Measurements from ENCODE around the gene PEAR1. TPM values are rescaled to one million over a fixed set of nuclear protein-coding genes. Genes with fewer than 3 reads are reported as not detected.

The PEAR1 gene
- total RNA-seq, 1 donor from 2014 or later = 39.8 TPM

DNA sequence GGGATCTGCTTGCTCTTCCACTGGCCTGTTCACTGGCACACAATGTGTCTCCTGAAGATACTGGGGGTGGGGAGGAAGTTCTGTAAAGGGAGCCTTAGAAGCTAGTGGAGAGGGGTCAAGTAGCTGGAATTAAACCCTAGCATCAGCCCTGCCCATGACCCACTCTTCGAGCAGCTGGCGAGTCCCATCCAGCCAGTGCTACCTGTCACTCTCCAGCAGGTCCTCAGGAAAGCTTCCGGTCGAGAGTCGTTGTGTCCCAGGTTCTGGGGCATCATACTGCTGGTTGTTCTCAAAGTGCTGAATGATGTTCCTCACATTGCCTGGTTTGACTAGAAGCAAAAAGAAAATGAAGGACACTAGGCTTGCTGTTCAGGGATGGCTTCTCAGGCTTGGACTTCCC lies 57.9 kb downstream of the PEAR1 start:
- intact Hi-C loops (cut with DNase I) = no loop called here
- H3K36me3 ChIP-seq = peaks cover 76 to 78% of the 10 kb centered on the region in 2 donors
- DNase-seq (ENCODE audit: low spot score in 2 of 2) = no peak

GRCh38 chr1:156953571-156953970 lies 60.1 kb downstream of the PEAR1 start:
- H3K4me3 ChIP-seq = no peak overlapping the region
- intact Hi-C loops (cut with DNase I) = no loop called here
- H3K27me3 ChIP-seq = no peaks in the 10 kb centered on the region
- H3K36me3 ChIP-seq = peaks cover 78% of the 10 kb centered on the region in 2 donors
- TF ChIP-seq, protein P1, sequence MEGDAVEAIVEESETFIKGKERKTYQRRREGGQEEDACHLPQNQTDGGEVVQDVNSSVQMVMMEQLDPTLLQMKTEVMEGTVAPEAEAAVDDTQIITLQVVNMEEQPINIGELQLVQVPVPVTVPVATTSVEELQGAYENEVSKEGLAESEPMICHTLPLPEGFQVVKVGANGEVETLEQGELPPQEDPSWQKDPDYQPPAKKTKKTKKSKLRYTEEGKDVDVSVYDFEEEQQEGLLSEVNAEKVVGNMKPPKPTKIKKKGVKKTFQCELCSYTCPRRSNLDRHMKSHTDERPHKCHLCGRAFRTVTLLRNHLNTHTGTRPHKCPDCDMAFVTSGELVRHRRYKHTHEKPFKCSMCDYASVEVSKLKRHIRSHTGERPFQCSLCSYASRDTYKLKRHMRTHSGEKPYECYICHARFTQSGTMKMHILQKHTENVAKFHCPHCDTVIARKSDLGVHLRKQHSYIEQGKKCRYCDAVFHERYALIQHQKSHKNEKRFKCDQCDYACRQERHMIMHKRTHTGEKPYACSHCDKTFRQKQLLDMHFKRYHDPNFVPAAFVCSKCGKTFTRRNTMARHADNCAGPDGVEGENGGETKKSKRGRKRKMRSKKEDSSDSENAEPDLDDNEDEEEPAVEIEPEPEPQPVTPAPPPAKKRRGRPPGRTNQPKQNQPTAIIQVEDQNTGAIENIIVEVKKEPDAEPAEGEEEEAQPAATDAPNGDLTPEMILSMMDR (IDR thresholded peaks at IDR 0.05) = no peak
- no peaks in the 10 kb centered on the region for H3K9me3 ChIP-seq
- H3K4me1 ChIP-seq = no peaks in the 10 kb centered on the region
- H3K27ac ChIP-seq = no peak overlapping the region
- DNase-seq (ENCODE audit: low spot score in 2 of 2) = no peak

More for the DNA sequence above, 57.9 kb downstream of the PEAR1 start:
- no peaks in the 10 kb centered on the region for H3K27me3 ChIP-seq
- H3K4me1 ChIP-seq = no peaks in the 10 kb centered on the region
- H3K9me3 ChIP-seq = no peaks in the 10 kb centered on the region
- TF ChIP-seq, protein P1 (IDR thresholded peaks at IDR 0.05) = no peak
- no peak overlapping the region for H3K4me3 ChIP-seq
- no peak overlapping the region for H3K27ac ChIP-seq

GRCh38 chr1:156956333-156956732 lies 62.8 kb downstream of the PEAR1 start:
- H3K4me3 ChIP-seq = no peak overlapping the region

DNA sequence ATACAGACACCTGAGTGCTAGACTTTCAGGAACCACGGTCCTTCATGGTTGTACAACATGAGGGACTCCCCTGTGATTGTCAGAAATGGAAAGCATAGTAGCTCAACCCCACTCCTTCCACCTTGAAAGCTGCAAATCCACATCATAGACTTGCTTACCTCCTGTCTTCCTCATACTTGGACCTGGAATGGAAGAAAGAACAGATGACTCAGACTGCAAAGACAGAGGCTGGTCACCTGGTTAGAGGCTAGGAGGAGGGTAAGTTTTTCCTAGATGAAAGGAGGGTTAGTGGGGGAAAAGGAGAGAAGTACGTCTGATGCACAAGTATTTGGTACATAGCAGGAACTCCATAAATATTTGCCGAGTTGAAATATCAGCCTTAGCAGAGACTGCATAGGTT lies 64.1 kb downstream of the PEAR1 start:
- Histone ChIP-seq H3K4me3 (no peak overlapping the region), H3K4me1 (no peaks in the 10 kb centered on the region), H3K36me3 (peaks cover 78 to 83% of the 10 kb centered on the region in 2 donors), H3K27ac (no peak overlapping the region), H3K9me3 (no peaks in the 10 kb centered on the region), H3K27me3 (no peaks in the 10 kb centered on the region)
- no peak for DNase-seq (ENCODE audit: low spot score in 2 of 2)
- intact Hi-C loops (cut with DNase I) = no loop called here
- TF ChIP-seq, protein P1 (IDR thresholded peaks at IDR 0.05) = no peak

More at GRCh38 chr1:156956333-156956732, 62.8 kb downstream of the PEAR1 start:
- Histone ChIP-seq H3K9me3 (no peaks in the 10 kb centered on the region), H3K36me3 (peaks cover 78 to 83% of the 10 kb centered on the region in 2 donors), H3K27me3 (no peaks in the 10 kb centered on the region), H3K27ac (no peak overlapping the region), H3K4me1 (no peaks in the 10 kb centered on the region)
- intact Hi-C loops (cut with DNase I) = no loop called here
- DNase-seq (ENCODE audit: low spot score in 2 of 2) = no peak
- TF ChIP-seq, protein P1 (IDR thresholded peaks at IDR 0.05) = no peak

DNA sequence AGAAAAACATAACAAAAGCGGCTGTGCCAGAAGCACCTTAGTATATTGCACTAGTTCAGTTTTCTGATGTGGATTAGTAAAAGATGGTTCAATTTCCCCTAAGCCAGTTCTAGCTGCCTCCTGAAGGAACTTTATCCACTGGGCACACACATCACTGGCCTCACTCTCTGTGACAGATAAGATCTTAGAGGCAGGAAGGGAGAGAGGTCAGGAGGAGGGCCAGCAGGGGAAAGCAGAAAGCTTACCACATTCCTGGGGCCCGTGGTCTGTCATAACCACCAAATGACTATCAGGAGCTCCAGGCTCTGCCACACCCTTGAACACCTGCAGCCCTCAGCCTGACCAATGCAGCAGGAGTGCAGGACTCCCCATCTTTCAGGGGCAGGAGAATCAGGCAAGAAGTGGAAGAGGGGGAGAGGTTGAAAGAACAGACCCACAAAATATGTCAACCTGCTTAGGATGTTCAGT lies 64.8 kb downstream of the PEAR1 start:
- Histone ChIP-seq H3K27me3 (no peaks in the 10 kb centered on the region), H3K9me3 (no peaks in the 10 kb centered on the region), H3K4me1 (no peaks in the 10 kb centered on the region), H3K4me3 (no peak overlapping the region), H3K36me3 (peaks cover 81 to 82% of the 10 kb centered on the region in 2 donors), H3K27ac (no peak overlapping the region)
- TF ChIP-seq, protein P1 (IDR thresholded peaks at IDR 0.05) = no peak
- intact Hi-C loops (cut with DNase I) = no loop called here
- no peak for DNase-seq (ENCODE audit: low spot score in 2 of 2)

GRCh38 chr1:156959414-156959813 lies 65.9 kb downstream of the PEAR1 start:
- intact Hi-C loops (cut with DNase I) = no loop called here
- H3K36me3 ChIP-seq = peaks cover 85 to 88% of the 10 kb centered on the region in 2 donors
- no peak for DNase-seq (ENCODE audit: low spot score in 2 of 2)

More at GRCh38 chr1:156959414-156959813, 65.9 kb downstream of the PEAR1 start:
- TF ChIP-seq, protein P1 (IDR thresholded peaks at IDR 0.05) = no peak
- no peak overlapping the region for H3K4me3 ChIP-seq
- H3K9me3 ChIP-seq = no peaks in the 10 kb centered on the region
- no peaks in the 10 kb centered on the region for H3K27me3 ChIP-seq
- no peaks in the 10 kb centered on the region for H3K4me1 ChIP-seq
- H3K27ac ChIP-seq = no peak overlapping the region

All from ascending aorta (tissue), 2 donors.